Measurements from ENCODE around the gene EIF3J. TPM values are rescaled to one million over a fixed set of nuclear protein-coding genes. Genes with fewer than 3 reads are reported as not detected.
"Not testable (repeated sequence)": the region's sequence is repeated elsewhere in the genome, so short reads cannot be mapped to it uniquely, and the experiment has no call there.

Gene EIF3J
- 100 to 1,000 TPM in 2 of 4 donors, 10 to 100 TPM in 2; 91.9 to 131 (median 108) TPM for polyA plus RNA-seq (ENCODE audit: insufficient read length in 4 of 4)

GRCh38 chr15:44536962-44537734 lies at the start of gene EIF3J:
EIF3J (plus strand) TSS chr15:44537147; CDS start chr15:44537195, 48 bp downstream.
- peak in 3 of 4 donors; percentile 87 to 89 (median 88) for DNase-seq (ENCODE audit: low read depth in 4 of 4, low spot score in 2 of 4)

- DNase-seq (ENCODE audit: low read depth in 4 of 4, low spot score in 2 of 4), result no peak
Observed at GRCh38 chr15:44489464-44489863, 47.5 kb upstream of the EIF3J start.

- DNase-seq (ENCODE audit: low read depth in 4 of 4, low spot score in 2 of 4), result no peak
Observed at GRCh38 chr15:44490622-44491021, 46.3 kb upstream of the EIF3J start.

GRCh38 chr15:44492040-44492439 lies 44.9 kb upstream of the EIF3J start:
- DNase-seq (ENCODE audit: low read depth in 4 of 4, low spot score in 2 of 4), result no peak

GRCh38 chr15:44492672-44493071 lies 44.3 kb upstream of the EIF3J start:
- no peak for DNase-seq (ENCODE audit: low read depth in 4 of 4, low spot score in 2 of 4)

GRCh38 chr15:44495562-44495961 lies 41.4 kb upstream of the EIF3J start:
- no peak for DNase-seq (ENCODE audit: low read depth in 4 of 4, low spot score in 2 of 4)

- no peak for DNase-seq (ENCODE audit: low read depth in 4 of 4, low spot score in 2 of 4)
Observed at GRCh38 chr15:44500555-44500954, 36.4 kb upstream of the EIF3J start.

GRCh38 chr15:44501768-44502366 lies 35.1 kb upstream of the EIF3J start:
- peak in 2 of 4 donors; percentile 3 to 10 for DNase-seq (ENCODE audit: low read depth in 4 of 4, low spot score in 2 of 4)

- DNase-seq (ENCODE audit: low read depth in 4 of 4, low spot score in 2 of 4), result no peak
Observed at GRCh38 chr15:44516436-44516835, 20.5 kb upstream of the EIF3J start.

GRCh38 chr15:44519537-44519936 lies 17.4 kb upstream of the EIF3J start:
- no peak for DNase-seq (ENCODE audit: low read depth in 4 of 4, low spot score in 2 of 4)

GRCh38 chr15:44525018-44525417 lies 11.9 kb upstream of the EIF3J start:
- no peak for DNase-seq (ENCODE audit: low read depth in 4 of 4, low spot score in 2 of 4)

GRCh38 chr15:44527241-44527640 lies 9.7 kb upstream of the EIF3J start:
- no peak for DNase-seq (ENCODE audit: low read depth in 4 of 4, low spot score in 2 of 4)

- no peak for DNase-seq (ENCODE audit: low read depth in 4 of 4, low spot score in 2 of 4)
Observed at GRCh38 chr15:44529864-44530604, 6.9 kb upstream of the EIF3J start.

GRCh38 chr15:44530653-44531052 lies 6.3 kb upstream of the EIF3J start:
- no peak for DNase-seq (ENCODE audit: low read depth in 4 of 4, low spot score in 2 of 4)

GRCh38 chr15:44532275-44532674 lies 4.7 kb upstream of the EIF3J start:
- not testable (repeated sequence) for DNase-seq (ENCODE audit: low read depth in 4 of 4, low spot score in 2 of 4)

- no peak for DNase-seq (ENCODE audit: low read depth in 4 of 4, low spot score in 2 of 4)
Observed at GRCh38 chr15:44532689-44533088, 4.3 kb upstream of the EIF3J start.

- DNase-seq (ENCODE audit: low read depth in 4 of 4, low spot score in 2 of 4), result no peak
Observed at GRCh38 chr15:44535092-44535491, 1.9 kb upstream of the EIF3J start.

GRCh38 chr15:44535523-44536301 lies 1.2 kb upstream of the EIF3J start:
- no peak for DNase-seq (ENCODE audit: low read depth in 4 of 4, low spot score in 2 of 4)

- DNase-seq (ENCODE audit: low read depth in 4 of 4, low spot score in 2 of 4), result peak; percentile 75 to 86 (median 82)
Observed at GRCh38 chr15:44536302-44536961, 515 bp upstream of the EIF3J start.

GRCh38 chr15:44537735-44538240 lies 841 bp downstream of the EIF3J start:
- peak; percentile 10 to 28 (median 20) for DNase-seq (ENCODE audit: low read depth in 4 of 4, low spot score in 2 of 4)

Measured in left renal cortex interstitium (tissue), 4 donors.